GM15510 (cell line): ENCODE results near the gene DSE.

Source experiments
- POLR2A ChIP-seq: IDR thresholded peaks from 3 replicates; pipeline ENCODE4 v1.6.1; 2011; ENCODE audit warnings: borderline replicate concordance; ENCODE audit not compliant: insufficient read length; ENCODE audit errors: extremely low read depth

Gene DSE

GRCh38 chr6:116359835-116360234, 10.9 kb upstream of the DSE start:
- no peak for TF ChIP-seq POLR2A

DNA sequence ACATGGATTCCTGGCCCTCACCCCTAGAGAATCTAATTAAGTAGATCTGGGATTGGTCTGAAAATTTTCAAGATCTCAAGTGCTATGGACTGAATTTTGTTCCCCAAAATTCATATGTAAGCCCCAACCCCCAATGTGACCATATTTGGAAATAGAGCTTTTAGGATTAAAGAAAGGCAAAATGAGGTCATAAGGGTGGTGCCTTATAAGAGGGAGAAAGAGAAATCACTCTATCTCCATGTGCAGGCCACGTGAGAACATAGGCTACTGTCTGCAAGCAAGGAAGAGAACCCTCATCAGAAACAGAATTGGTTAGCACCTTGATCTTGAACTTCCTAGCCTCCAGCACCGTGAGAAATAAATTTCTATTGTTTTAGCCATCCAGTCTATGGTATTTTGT, 8.5 kb upstream of the DSE start:
- TF ChIP-seq POLR2A: no peak

DNA sequence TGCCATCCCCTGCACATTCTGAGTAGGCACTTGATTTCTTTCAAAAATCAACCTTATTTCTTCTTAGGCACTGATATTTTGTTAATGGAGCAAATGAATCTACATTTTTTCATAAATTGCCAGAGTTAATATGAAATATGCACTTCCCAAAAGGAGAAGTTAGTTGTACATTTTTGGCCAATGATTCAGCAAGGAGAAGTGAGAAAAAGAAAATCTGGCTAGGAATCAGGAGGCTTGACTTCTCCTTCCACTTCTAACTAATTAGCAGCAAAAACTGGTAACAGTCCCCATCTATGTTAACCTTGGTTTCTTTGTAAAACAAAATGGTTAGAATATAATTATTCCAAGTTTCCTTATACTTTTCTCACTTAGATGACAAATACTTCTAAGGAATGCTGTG, 7.0 kb upstream of the DSE start:
- TF ChIP-seq POLR2A: no peak

- TF ChIP-seq POLR2A: no peak
Measured at GRCh38 chr6:116364321-116364720, 6.4 kb upstream of the DSE start.

- TF ChIP-seq POLR2A: no peak
Measured at GRCh38 chr6:116365743-116366142, 5.0 kb upstream of the DSE start.

GRCh38 chr6:116366740-116367275, 3.9 kb upstream of the DSE start:
- no peak for TF ChIP-seq POLR2A

GRCh38 chr6:116369540-116369939, 1.2 kb upstream of the DSE start:
- no peak for TF ChIP-seq POLR2A

GRCh38 chr6:116369964-116370759, 585 bp upstream of the DSE start:
- TF ChIP-seq POLR2A: no peak

DNA sequence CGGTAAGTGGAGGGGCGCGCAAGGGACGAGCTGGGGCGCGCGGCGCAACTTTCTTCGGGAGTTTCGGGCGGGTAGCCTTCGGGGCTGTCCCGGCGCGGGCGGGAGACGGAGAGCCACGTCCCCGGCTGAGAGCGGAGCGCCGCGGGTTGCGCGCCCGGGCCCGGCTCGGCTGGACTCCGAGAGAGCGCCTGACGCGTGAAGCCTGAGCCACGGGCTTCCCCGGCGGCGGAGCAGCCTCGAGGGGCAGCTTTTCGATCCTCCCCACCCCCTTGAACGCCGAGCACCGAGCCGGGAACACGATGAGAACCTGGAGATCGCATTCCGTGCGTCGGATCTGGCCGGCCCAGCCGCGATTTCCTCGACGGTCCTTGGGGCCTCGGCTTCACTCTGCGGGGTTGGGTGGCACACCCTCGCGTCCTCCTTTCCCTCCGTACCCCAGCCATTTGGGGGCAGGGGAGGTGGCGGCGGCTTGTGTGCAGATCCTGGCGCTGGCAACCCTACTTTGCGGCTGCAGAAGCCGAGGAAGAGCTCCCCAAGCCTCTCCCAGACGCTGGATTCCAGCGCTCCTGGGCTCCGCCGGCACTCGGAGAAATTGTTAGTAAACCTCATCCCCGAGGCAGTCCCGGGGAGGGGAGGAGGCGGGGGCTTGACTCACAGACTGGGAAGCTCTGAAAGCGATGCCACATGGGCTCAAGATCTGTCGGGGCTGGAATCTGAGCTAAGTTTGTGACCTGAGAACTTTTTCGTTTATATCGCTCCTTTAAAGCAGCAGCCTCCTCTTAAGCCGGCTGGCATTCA, 572 bp downstream of the DSE start:
- no peak for TF ChIP-seq POLR2A

GRCh38 chr6:116371918-116372209, 1.1 kb downstream of the DSE start:
- no peak for TF ChIP-seq POLR2A

DNA sequence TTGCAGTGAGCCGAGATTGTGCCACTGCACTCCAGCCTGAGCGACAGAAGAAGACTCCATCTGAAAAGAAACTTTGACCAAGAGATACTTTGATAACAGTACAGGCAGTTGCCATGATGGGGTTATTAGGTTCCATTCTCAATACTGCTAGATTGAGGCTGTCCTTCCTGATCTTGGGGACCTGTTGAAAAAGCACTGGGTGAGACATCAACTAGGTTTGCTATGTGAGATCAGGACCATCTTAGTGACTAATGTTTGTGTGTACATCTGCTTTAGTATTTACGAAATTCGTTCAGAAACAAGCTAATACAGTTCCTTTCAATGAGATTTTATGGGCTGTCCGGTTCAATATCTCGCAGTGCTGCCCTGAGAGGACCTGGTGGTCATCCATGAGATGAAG, 2.6 kb downstream of the DSE start:
- TF ChIP-seq POLR2A: no peak

DNA sequence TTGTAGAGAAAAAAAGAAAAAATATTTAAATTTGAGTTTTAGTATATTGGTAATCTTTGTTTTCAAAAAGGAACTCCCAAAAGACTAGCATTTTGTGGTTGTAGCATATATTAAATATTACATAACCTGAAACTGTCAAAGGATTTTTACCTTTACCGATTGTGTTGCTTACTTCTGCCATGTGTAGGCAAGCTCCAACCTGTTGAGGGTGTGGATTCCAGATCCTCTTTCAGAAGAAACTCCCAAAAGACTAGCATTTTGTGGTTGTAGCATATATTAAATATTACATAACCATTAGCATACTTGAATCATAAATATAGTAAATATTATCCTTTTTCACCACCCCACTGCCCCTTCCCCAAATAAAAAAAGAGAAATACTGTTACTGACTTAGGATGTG, 3.2 kb downstream of the DSE start:
- TF ChIP-seq POLR2A: no peak

DNA sequence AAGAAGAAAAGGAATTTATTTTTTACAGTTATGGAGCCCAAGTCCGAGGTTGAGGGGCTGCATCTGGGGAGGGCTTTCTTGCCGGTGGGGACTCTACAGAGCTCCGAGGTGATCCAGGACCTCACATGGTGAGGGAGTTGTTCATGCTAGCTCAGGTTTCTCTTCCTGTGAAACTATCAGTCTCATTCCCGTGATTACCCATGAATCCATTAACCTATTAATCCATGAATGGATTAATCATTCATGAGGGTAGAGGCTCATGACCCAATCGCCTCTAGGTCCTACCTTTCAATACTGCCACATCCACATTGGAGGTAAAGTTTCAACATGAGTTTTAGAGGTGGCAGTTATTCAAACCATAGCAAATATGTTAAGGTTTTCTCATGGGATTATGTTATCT, 3.8 kb downstream of the DSE start:
- no peak for TF ChIP-seq POLR2A

- no peak for TF ChIP-seq POLR2A
Measured at GRCh38 chr6:116375262-116375661, 4.5 kb downstream of the DSE start.

- no peak for TF ChIP-seq POLR2A
Measured at GRCh38 chr6:116376149-116376548, 5.4 kb downstream of the DSE start.

DNA sequence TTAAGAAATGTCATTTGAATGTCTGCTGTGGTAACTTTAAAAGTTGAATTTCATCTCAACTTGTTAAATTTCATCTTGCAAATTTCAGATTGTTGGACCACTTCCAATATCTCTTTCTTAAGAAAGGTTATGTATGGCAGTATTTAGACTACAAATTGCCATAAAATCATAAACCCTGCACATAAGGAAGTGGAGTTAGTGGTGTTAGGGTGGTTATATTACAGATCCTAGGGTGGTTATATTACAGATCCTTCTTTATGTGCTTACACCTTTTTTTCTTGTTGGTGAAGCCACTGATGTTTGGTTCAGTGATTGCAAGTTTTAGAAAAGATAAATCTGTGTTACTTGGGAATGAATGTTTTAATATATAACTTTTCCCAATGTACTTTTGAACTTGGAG, 9.0 kb downstream of the DSE start:
- no peak for TF ChIP-seq POLR2A
